Natural killer cell (primary cell): ENCODE measurements around the gene CLCNKA. TPM values are rescaled to one million over a fixed set of nuclear protein-coding genes. Genes with fewer than 3 reads are reported as not detected.

Experiments
- ATAC-seq, 3 donors: fragments of 150-1000 bp in 2 of 3; fragments of 200-7000 bp in 1 of 3; cut with Tn5 transposase; 1 replicate in 1 of 3; 2 replicates in 2 of 3; pipeline ENCODE4 v1.10.0; 2021; ENCODE audit warnings: mild to moderate bottlenecking in 2 of 3, moderate library complexity in 2 of 3
- DNase-seq, 2 donors: peaks; one replicate each; pipeline versions ENCODE4 v3.0.0 to v3.0.0-alpha.2; 2013 to 2021; ENCODE audit warnings: mixed read lengths in 1 of 2
- H3K27ac ChIP-seq: one replicate; pipeline ENCODE4 v1.5.1; 2013; ENCODE audit warnings: mild to moderate bottlenecking, low read length
- H3K27me3 ChIP-seq: one replicate; pipeline ENCODE4 v1.6.1; 2013; ENCODE audit warnings: low read length; ENCODE audit not compliant: control insufficient read depth, insufficient read depth
- H3K36me3 ChIP-seq: one replicate; pipeline ENCODE4 v1.6.1; 2013; ENCODE audit warnings: low read length; ENCODE audit not compliant: control insufficient read depth, insufficient read depth
- H3K4me1 ChIP-seq: one replicate; pipeline ENCODE4 v1.6.1; 2013; ENCODE audit warnings: low read length; ENCODE audit not compliant: control insufficient read depth, insufficient read depth
- H3K4me3 ChIP-seq: one replicate; pipeline ENCODE4 v1.5.1; 2013; ENCODE audit warnings: low read length
- H3K9me3 ChIP-seq: one replicate; pipeline ENCODE4 v1.6.1; 2013; ENCODE audit warnings: low read length; ENCODE audit not compliant: control insufficient read depth, insufficient read depth
- H3K27ac Mint-ChIP-seq, 2 donors: one replicate each; pipeline ENCODE4 v1.8.0; 2022; ENCODE audit warnings: mild to moderate bottlenecking in 2 of 2, mixed read lengths in 2 of 2, moderate library complexity in 1 of 2
- H3K27me3 Mint-ChIP-seq, 2 donors: one replicate each; pipeline ENCODE4 v1.8.0; 2022; ENCODE audit warnings: low read depth in 2 of 2, mixed read lengths in 2 of 2
- H3K36me3 Mint-ChIP-seq: one replicate; pipeline ENCODE4 v1.8.0; 2022; ENCODE audit warnings: mixed read lengths
- H3K4me1 Mint-ChIP-seq, 2 donors: one replicate each; pipeline ENCODE4 v1.8.0; 2022; ENCODE audit warnings: mixed read lengths in 2 of 2
- H3K4me3 Mint-ChIP-seq: one replicate; pipeline ENCODE4 v1.8.0; 2022; ENCODE audit warnings: mild to moderate bottlenecking, moderate library complexity, mixed read lengths
- H3K9me3 Mint-ChIP-seq, 2 donors: one replicate each; pipeline ENCODE4 v1.8.0; 2022; ENCODE audit warnings: mixed read lengths in 2 of 2
- CTCF ChIP-seq: fragments of 200-600 bp; IDR thresholded peaks from one replicate; pipeline ENCODE4 v1.8.0; 2022; ENCODE audit warnings: antibody characterized with exemption
- WGBS: methylation state at CpG from one replicate; pipeline ENCODE4 v1.1.7; 2013; ENCODE audit warnings: missing lambda C conversion rate; ENCODE audit not compliant: insufficient coverage; 5-methylcytosine and 5-hydroxymethylcytosine counted together
- intact Hi-C: fragments of 100-400 bp; cut with micrococcal nuclease; formaldehyde crosslinking; loops from one replicate; pipeline ENCODE4 v1.14.2; 2022
- total RNA-seq, 4 donors: library from RNA; stranded (reverse); fragments of 120-200 nt in 1 of 4; gene quantifications; one replicate each; pipeline versions ENCODE4 v1.2.3 to v1.2.4, GENCODE V29; 2013 to 2022

The CLCNKA gene
- total RNA-seq, 3 donors from 2014 or later (not counting 1 experiment from before 2014, with no cell fraction given): 0.16 to 0.33 TPM; not detected in 1

DNA sequence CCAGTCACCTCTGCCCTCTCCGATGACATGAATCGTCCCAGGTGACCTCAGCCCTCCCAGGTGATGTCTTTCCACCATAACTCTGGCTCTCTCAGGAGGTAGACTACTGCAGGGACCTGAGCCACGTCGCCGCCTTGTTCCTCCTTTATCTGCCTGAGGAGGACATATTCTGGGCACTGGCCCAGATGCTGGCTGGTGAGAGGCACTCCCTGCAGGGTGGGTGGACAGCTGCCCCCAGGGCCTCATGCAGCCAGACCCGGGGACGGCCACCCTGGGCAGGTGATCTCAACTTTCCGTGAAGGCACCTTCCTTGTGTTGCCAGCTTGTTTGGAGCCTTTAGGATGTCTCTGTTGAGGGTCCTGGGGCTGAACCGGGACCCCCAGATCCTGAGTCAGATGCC lies 32.1 kb upstream of the CLCNKA start:
- 82% methylated on average over 9 of the region's 9 CpGs for WGBS
- Histone ChIP-seq H3K4me3 (no peak overlapping the region), H3K36me3 (no peaks in the 10 kb centered on the region), H3K27me3 (no peaks in the 10 kb centered on the region), H3K27ac (no peak overlapping the region), H3K4me1 (no peaks in the 10 kb centered on the region), H3K9me3 (no peaks in the 10 kb centered on the region)
- no peaks in the 10 kb centered on the region for H3K36me3 Mint-ChIP-seq
- TF ChIP-seq CTCF: no peak
- DNase-seq: no peak
- H3K9me3 Mint-ChIP-seq: no peaks in the 10 kb centered on the region
- no peak for ATAC-seq
- peaks cover 0 to 1% of the 10 kb centered on the region in 2 donors for H3K27me3 Mint-ChIP-seq
- no peak overlapping the region for H3K4me3 Mint-ChIP-seq
- no peak overlapping the region for H3K27ac Mint-ChIP-seq
- H3K4me1 Mint-ChIP-seq: no peaks in the 10 kb centered on the region
- intact Hi-C loops: loop anchor here (5.0 kb wide), 1 partner anchor 172 kb away; no protein-coding TSS in a partner anchor

DNA sequence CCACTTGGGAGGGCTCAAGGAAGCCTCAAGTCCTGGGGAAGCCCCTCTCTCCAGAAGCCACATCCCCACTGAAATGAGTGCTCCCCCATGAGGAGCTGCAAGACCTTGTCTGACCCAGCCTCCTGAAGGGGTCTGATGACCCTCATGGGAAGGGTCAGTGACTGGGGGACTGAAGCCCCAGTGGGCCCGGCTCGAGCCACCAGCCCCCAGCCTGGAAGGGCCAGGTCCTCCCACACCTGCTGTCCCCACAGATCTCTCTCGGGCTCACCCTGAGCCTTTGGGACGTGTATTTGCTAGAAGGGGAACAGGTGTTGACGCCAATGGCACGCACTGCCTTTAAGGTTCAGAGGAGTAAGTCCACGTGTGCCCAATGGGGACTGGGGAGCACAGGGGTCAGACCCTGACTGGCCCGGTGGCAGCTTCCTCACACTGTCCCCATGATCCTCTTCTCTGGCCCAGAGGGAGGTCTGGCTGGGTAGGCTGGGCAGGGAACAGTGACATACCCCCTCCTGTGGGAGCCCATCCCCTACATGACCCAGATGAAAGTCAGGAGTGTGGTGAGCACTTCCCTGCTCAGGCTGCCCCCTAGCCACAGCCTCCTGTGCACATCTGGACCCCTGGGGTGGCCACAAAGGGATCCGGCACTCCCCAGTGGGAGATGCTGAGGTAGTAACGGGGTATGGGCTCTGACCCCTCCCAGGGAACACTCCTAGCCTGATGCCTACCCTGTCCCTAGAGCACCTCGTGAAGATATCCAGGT lies 30.2 kb upstream of the CLCNKA start:
- Mint-ChIP-seq H3K27ac (no peak overlapping the region), H3K4me1 (no peaks in the 10 kb centered on the region), H3K4me3 (no peak overlapping the region), H3K9me3 (no peaks in the 10 kb centered on the region), H3K36me3 (no peaks in the 10 kb centered on the region), H3K27me3 (no peaks in the 10 kb centered on the region)
- no peaks in the 10 kb centered on the region for H3K4me1 ChIP-seq
- intact Hi-C loops: loop anchor here (5.0 kb wide), 1 partner anchor 174 kb away; no protein-coding TSS in a partner anchor
- no peaks in the 10 kb centered on the region for H3K9me3 ChIP-seq
- ATAC-seq (no peak), DNase-seq (no peak)
- 90% methylated on average over 11 of the region's 11 CpGs for WGBS
- no peak overlapping the region for H3K4me3 ChIP-seq
- no peak for TF ChIP-seq CTCF
- H3K27me3 ChIP-seq: no peaks in the 10 kb centered on the region
- no peaks in the 10 kb centered on the region for H3K36me3 ChIP-seq
- H3K27ac ChIP-seq: no peak overlapping the region

- WGBS: 89% methylated on average over 7 of the region's 7 CpGs
- Mint-ChIP-seq H3K4me1 (no peaks in the 10 kb centered on the region), H3K36me3 (no peaks in the 10 kb centered on the region), H3K4me3 (no peak overlapping the region), H3K27ac (no peak overlapping the region), H3K27me3 (no peaks in the 10 kb centered on the region), H3K9me3 (no peaks in the 10 kb centered on the region)
- no peaks in the 10 kb centered on the region for H3K9me3 ChIP-seq
- no peaks in the 10 kb centered on the region for H3K27me3 ChIP-seq
- DNase-seq (no peak), ATAC-seq (no peak)
- no peak for TF ChIP-seq CTCF
- H3K27ac ChIP-seq: no peak overlapping the region
- H3K4me3 ChIP-seq: no peak overlapping the region
- no peaks in the 10 kb centered on the region for H3K4me1 ChIP-seq
- intact Hi-C loops: loop anchor here (5.0 kb wide), 1 partner anchor 175 kb away; no protein-coding TSS in a partner anchor
- no peaks in the 10 kb centered on the region for H3K36me3 ChIP-seq
Observed at GRCh38 chr1:15992187-15992553, 29.7 kb upstream of the CLCNKA start.
